Loucy (cell line): ENCODE measurements around the gene DRD2.

Experiments used
- H2AFZ ChIP-seq: fragments of 200-600 bp; sonication (generic); 2 replicates; pipeline ENCODE4 v1.6.0; 2016; ENCODE audit warnings: antibody characterized with exemption, mild to moderate bottlenecking, low read length, moderate library complexity
- H3F3A ChIP-seq: fragments of 200-600 bp; 2 replicates; pipeline ENCODE4 v1.6.0; 2016; ENCODE audit warnings: antibody characterized with exemption, low read depth, mild to moderate bottlenecking
- H3K27me3 ChIP-seq: fragments of 200-600 bp; sonication (generic); 2 replicates; pipeline ENCODE4 v1.6.1; 2014; ENCODE audit warnings: low read length, mild to moderate bottlenecking; ENCODE audit not compliant: insufficient read depth, poor library complexity, severe bottlenecking
- H3K36me3 ChIP-seq: fragments of 200-600 bp; sonication (generic); 2 replicates; pipeline ENCODE4 v1.6.1; 2016; ENCODE audit warnings: low read length; ENCODE audit not compliant: insufficient read depth
- H3K4me1 ChIP-seq: fragments of 200-600 bp; sonication (generic); 2 replicates; pipeline ENCODE4 v1.5.1; 2014; ENCODE audit warnings: low read length, mild to moderate bottlenecking; ENCODE audit not compliant: insufficient read depth, poor library complexity, severe bottlenecking
- H3K4me2 ChIP-seq: fragments of 200-600 bp; sonication (generic); 2 replicates; pipeline ENCODE4 v1.6.0; 2014; ENCODE audit warnings: antibody characterized with exemption, low read length, low read depth, mild to moderate bottlenecking; ENCODE audit not compliant: poor library complexity, severe bottlenecking
- H3K4me3 ChIP-seq: fragments of 200-600 bp; sonication (generic); 2 replicates; pipeline ENCODE4 v1.5.1; 2014; ENCODE audit warnings: low read length, mild to moderate bottlenecking, mixed read lengths; ENCODE audit not compliant: poor library complexity, severe bottlenecking
- H3K79me2 ChIP-seq: fragments of 200-600 bp; sonication (generic); 2 replicates; pipeline ENCODE4 v1.6.1; 2014; ENCODE audit warnings: low read length; ENCODE audit not compliant: insufficient read depth
- H3K9ac ChIP-seq: fragments of 200-600 bp; sonication (generic); 2 replicates; pipeline ENCODE4 v1.6.0; 2014; ENCODE audit warnings: mild to moderate bottlenecking, low read depth, low read length, moderate library complexity; ENCODE audit not compliant: poor library complexity, severe bottlenecking
- H3K9me2 ChIP-seq: fragments of 200-600 bp; sonication (generic); replicated peaks from 2 replicates; pipeline ENCODE4 v1.6.1; 2016; ENCODE audit warnings: low read depth, low read length, mixed read lengths
- H3K9me3 ChIP-seq: fragments of 200-600 bp; sonication (generic); 2 replicates; pipeline ENCODE4 v1.6.1; 2014; ENCODE audit warnings: mild to moderate bottlenecking, antibody characterized with exemption, low read length, low read depth; ENCODE audit not compliant: insufficient read depth
- H4K20me1 ChIP-seq: fragments of 200-600 bp; sonication (generic); 2 replicates; pipeline ENCODE4 v1.6.0; 2014; ENCODE audit warnings: antibody characterized with exemption, low read length, mild to moderate bottlenecking; ENCODE audit not compliant: insufficient read depth, poor library complexity, severe bottlenecking
- EZH2phosphoT487 ChIP-seq: fragments of 200-600 bp; IDR thresholded peaks from 2 replicates; pipeline ENCODE4 v1.6.1; 2018; ENCODE audit warnings: antibody characterized with exemption, mild to moderate bottlenecking, moderate library complexity, borderline replicate concordance
- TF ChIP-seq, protein P1 (sequence below): fragments of 200-600 bp; sonication (generic); conservative IDR thresholded peaks from 2 replicates; pipeline ENCODE4 v1.5.1; 2014; ENCODE audit warnings: mild to moderate bottlenecking, antibody characterized with exemption, low read length

Gene DRD2

DNA sequence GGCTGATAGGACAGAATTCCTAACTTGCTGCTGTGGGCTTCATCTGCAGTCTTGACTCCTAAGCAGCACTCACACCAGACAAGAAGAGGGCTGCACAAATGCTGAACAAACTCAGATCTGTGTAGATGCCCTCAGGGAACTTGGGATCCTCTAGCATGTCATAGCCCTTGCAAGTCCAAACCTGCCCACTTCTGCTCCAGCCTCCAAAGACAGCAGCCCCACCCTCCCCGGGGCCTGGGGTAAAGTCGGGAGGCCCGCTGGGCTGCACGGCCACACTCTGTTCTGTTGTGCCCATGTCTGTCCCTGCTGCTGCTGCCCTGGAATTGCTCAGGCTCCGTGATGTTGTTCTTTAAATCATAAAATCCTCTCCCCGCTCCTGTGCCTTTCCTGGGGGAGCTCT lies 28.3 kb downstream of the DRD2 start:
- Histone ChIP-seq H3K4me2 (no peak overlapping the region), H3F3A (no peaks in the 10 kb centered on the region), H3K4me1 (peaks cover 4% of the 10 kb centered on the region), H3K36me3 (no peaks in the 10 kb centered on the region), H2AFZ (no peak overlapping the region), H3K9me2 (no peaks in the 10 kb centered on the region), H3K9me3 (no peaks in the 10 kb centered on the region), H3K79me2 (no peaks in the 10 kb centered on the region), H4K20me1 (no peaks in the 10 kb centered on the region), H3K27me3 (no peaks in the 10 kb centered on the region), H3K9ac (no peak overlapping the region), H3K4me3 (no peak overlapping the region)
- TF ChIP-seq EZH2phosphoT487 = no peak
- TF ChIP-seq, protein P1, sequence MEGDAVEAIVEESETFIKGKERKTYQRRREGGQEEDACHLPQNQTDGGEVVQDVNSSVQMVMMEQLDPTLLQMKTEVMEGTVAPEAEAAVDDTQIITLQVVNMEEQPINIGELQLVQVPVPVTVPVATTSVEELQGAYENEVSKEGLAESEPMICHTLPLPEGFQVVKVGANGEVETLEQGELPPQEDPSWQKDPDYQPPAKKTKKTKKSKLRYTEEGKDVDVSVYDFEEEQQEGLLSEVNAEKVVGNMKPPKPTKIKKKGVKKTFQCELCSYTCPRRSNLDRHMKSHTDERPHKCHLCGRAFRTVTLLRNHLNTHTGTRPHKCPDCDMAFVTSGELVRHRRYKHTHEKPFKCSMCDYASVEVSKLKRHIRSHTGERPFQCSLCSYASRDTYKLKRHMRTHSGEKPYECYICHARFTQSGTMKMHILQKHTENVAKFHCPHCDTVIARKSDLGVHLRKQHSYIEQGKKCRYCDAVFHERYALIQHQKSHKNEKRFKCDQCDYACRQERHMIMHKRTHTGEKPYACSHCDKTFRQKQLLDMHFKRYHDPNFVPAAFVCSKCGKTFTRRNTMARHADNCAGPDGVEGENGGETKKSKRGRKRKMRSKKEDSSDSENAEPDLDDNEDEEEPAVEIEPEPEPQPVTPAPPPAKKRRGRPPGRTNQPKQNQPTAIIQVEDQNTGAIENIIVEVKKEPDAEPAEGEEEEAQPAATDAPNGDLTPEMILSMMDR = no peak

DNA sequence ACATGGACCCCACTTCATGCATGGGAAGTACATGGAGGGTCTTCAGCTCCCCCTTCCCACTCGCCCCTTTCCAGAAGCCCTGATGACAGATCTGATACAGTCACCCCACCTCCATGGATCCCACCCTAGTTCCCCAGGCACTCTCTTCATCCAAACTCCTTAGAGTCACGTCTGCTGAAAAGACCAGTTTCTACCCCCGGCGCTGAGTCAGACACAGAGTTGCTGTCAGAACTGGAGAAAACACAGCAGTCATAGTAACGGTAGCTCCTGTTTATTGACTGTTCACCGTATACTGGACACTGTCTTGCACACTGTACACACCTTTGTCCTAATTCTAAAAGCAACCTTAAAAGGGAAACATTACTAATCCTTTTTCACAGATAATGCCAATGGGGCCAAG lies 29.1 kb downstream of the DRD2 start:
- no peaks in the 10 kb centered on the region for H3F3A ChIP-seq
- H3K9ac ChIP-seq = no peak overlapping the region
- peaks cover 4% of the 10 kb centered on the region for H3K4me1 ChIP-seq
- H3K9me2 ChIP-seq = no peaks in the 10 kb centered on the region
- no peak overlapping the region for H2AFZ ChIP-seq
- H4K20me1 ChIP-seq = no peaks in the 10 kb centered on the region
- H3K4me3 ChIP-seq = no peak overlapping the region
- H3K36me3 ChIP-seq = no peaks in the 10 kb centered on the region
- TF ChIP-seq, protein P1 = no peak
- no peak for TF ChIP-seq EZH2phosphoT487
- H3K4me2 ChIP-seq = no peak overlapping the region
- no peaks in the 10 kb centered on the region for H3K9me3 ChIP-seq
- H3K27me3 ChIP-seq = no peaks in the 10 kb centered on the region
- H3K79me2 ChIP-seq = no peaks in the 10 kb centered on the region

DNA sequence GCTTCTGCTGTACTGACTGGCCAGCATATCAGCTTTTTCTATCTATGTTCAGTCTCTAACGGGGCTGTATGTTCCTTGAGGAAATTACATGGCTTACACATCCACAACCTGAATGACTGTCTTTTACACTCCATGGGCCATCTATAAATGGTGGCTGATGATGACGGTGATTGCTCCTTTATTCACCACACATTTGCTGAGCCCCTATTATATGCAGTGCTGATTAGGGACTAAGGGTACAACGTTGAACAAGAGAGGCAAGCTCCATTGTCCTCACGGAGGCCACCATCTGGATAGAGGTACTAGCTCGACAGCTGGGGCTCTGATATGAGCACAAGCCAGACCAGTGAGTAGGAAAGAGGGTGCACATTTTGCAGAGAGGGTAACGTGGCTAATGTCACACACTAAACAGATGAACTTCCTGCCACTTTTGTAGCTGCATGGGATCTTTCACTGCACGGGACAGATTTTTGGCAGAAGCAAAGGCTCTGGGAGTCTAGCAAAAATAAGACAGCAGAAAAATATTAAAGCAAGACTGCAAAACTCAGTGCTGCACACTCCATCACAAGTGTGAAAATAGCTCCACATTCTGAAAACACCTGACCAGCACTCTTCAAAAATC lies 30.6 kb downstream of the DRD2 start:
- H2AFZ ChIP-seq = no peak overlapping the region
- H3K4me1 ChIP-seq = peaks cover 4% of the 10 kb centered on the region
- TF ChIP-seq, protein P1 = no peak
- no peak for TF ChIP-seq EZH2phosphoT487
- H4K20me1 ChIP-seq = no peaks in the 10 kb centered on the region
- no peak overlapping the region for H3K4me2 ChIP-seq
- H3K9me3 ChIP-seq = no peaks in the 10 kb centered on the region
- H3F3A ChIP-seq = no peaks in the 10 kb centered on the region
- no peaks in the 10 kb centered on the region for H3K27me3 ChIP-seq
- no peak overlapping the region for H3K9ac ChIP-seq
- no peaks in the 10 kb centered on the region for H3K79me2 ChIP-seq
- no peaks in the 10 kb centered on the region for H3K9me2 ChIP-seq
- no peaks in the 10 kb centered on the region for H3K36me3 ChIP-seq
- no peak overlapping the region for H3K4me3 ChIP-seq
